Astrocyte (in vitro differentiated cells and primary cell): Measurements from ENCODE around the gene PRPH.

Experiments
- EZH2 ChIP-seq: IDR thresholded peaks from 2 replicates; pipeline ENCODE4 v1.6.1; 2012; ENCODE audit warnings: mild to moderate bottlenecking, low read length, inconsistent platforms; ENCODE audit not compliant: insufficient read depth
- TF ChIP-seq, protein P1 (sequence below): IDR thresholded peaks from 2 replicates; pipeline ENCODE4 v1.5.1; 2011; ENCODE audit warnings: low read depth, mild to moderate bottlenecking, inconsistent platforms, low read length, moderate library complexity; ENCODE audit not compliant: insufficient read depth

DNA sequence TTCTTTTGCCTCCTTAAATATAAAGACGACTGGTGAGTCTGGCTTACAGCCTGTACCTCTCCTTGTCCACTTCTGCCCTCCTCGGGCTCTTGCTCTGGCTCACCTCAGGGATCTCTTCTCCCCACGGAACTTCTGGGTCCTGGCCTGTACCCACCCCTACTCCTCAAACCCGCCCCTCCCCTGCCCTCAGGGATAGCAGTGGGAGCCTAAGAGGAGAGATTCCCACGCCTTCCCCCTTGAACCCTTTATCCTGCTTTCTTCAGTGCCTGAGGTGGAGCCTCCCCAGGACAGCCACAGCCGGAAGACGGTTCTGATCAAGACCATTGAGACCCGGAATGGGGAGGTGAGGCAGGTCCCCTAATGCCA lies 2.7 kb downstream of the PRPH start:
- TF ChIP-seq, protein P1, sequence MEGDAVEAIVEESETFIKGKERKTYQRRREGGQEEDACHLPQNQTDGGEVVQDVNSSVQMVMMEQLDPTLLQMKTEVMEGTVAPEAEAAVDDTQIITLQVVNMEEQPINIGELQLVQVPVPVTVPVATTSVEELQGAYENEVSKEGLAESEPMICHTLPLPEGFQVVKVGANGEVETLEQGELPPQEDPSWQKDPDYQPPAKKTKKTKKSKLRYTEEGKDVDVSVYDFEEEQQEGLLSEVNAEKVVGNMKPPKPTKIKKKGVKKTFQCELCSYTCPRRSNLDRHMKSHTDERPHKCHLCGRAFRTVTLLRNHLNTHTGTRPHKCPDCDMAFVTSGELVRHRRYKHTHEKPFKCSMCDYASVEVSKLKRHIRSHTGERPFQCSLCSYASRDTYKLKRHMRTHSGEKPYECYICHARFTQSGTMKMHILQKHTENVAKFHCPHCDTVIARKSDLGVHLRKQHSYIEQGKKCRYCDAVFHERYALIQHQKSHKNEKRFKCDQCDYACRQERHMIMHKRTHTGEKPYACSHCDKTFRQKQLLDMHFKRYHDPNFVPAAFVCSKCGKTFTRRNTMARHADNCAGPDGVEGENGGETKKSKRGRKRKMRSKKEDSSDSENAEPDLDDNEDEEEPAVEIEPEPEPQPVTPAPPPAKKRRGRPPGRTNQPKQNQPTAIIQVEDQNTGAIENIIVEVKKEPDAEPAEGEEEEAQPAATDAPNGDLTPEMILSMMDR = no peak
- TF ChIP-seq EZH2 = no peak
